Measurements from ENCODE around the gene SLC39A12. TPM values are rescaled to one million over a fixed set of nuclear protein-coding genes. Genes with fewer than 3 reads are reported as not detected.

SLC39A12 gene
- total RNA-seq, 8 experiments from 2014 or later = 0.10 to 2.1 (median 0.11) TPM; not detected in 5

GRCh38 chr10:18010050-18010449 is 58.3 kb downstream of the SLC39A12 start:
- WGBS, 10 experiments = 0 to 100% (median 55%) methylated on average over 2 of the region's 2 CpGs; no CpG with 5 or more reads in 2 of the 10 experiments
- Histone ChIP-seq H3K4me1 (replicated peaks in 1 of 2) (peaks cover 8 to 15% of the 10 kb centered on the region in 2 donors), H3K4me3 (no peak overlapping the region), H3K27ac (no peak overlapping the region)
- in situ Hi-C loops (cut with MboI; ENCODE audit: low pct_unique_long_range_greater_than_20kb in 2 of 9, low sequenced_read_pairs in 9 of 9, unreplicated experiment in 9 of 9) = no loop called here
- no peak for ATAC-seq (replicated peaks in 6 of 8)

- ATAC-seq (replicated peaks in 6 of 8) = no peak
These were observed 68.8 kb downstream of the SLC39A12 start for GRCh38 chr10:18020523-18020922.

GRCh38 chr10:18021725-18022480 is 70.2 kb downstream of the SLC39A12 start:
- no peaks in the 10 kb centered on the region for H3K4me1 ChIP-seq (replicated peaks in 1 of 2)
- in situ Hi-C loops (cut with MboI; ENCODE audit: low pct_unique_long_range_greater_than_20kb in 2 of 9, low sequenced_read_pairs in 9 of 9, unreplicated experiment in 9 of 9) = no loop called here
- H3K4me3 ChIP-seq = no peak overlapping the region
- ATAC-seq (replicated peaks in 6 of 8) = no peak
- H3K27ac ChIP-seq = no peak overlapping the region
- WGBS, 10 experiments = 0 to 70% (median 32%) methylated on average over 1 to 2 of the region's 2 CpGs

More at GRCh38 chr10:18020523-18020922, 68.8 kb downstream of the SLC39A12 start:
- no peak overlapping the region for H3K4me3 ChIP-seq
- H3K27ac ChIP-seq = no peak overlapping the region
- in situ Hi-C loops (cut with MboI; ENCODE audit: low pct_unique_long_range_greater_than_20kb in 2 of 9, low sequenced_read_pairs in 9 of 9, unreplicated experiment in 9 of 9) = no loop called here
- 0 to 100% (median 75%) methylated on average over 1 of the region's 1 CpG; no CpG with 5 or more reads in 2 of the 10 experiments for WGBS, 10 experiments
- H3K4me1 ChIP-seq (replicated peaks in 1 of 2) = no peaks in the 10 kb centered on the region

GRCh38 chr10:18043148-18044006 is 91.7 kb downstream of the SLC39A12 start:
- no peak for ATAC-seq (replicated peaks in 6 of 8)
- 43 to 100% (median 69%) methylated on average over 1 to 4 of the region's 4 CpGs for WGBS, 10 experiments
- Histone ChIP-seq H3K4me1 (replicated peaks in 1 of 2) (no peaks in the 10 kb centered on the region), H3K4me3 (no peak overlapping the region), H3K27ac (no peak overlapping the region)
- in situ Hi-C loops (cut with MboI; ENCODE audit: low pct_unique_long_range_greater_than_20kb in 2 of 9, low sequenced_read_pairs in 9 of 9, unreplicated experiment in 9 of 9) = no loop called here

GRCh38 chr10:18044976-18045720 is 93.4 kb downstream of the SLC39A12 start:
- WGBS, 10 experiments = 0 to 89% (median 86%) methylated on average over 1 to 8 of the region's 8 CpGs
- H3K27ac ChIP-seq = no peak overlapping the region
- no peaks in the 10 kb centered on the region for H3K4me1 ChIP-seq (replicated peaks in 1 of 2)
- no peak for ATAC-seq (replicated peaks in 6 of 8)
- in situ Hi-C loops (cut with MboI; ENCODE audit: low pct_unique_long_range_greater_than_20kb in 2 of 9, low sequenced_read_pairs in 9 of 9, unreplicated experiment in 9 of 9) = no loop called here
- H3K4me3 ChIP-seq = no peak overlapping the region

- Histone ChIP-seq H3K4me3 (no peak overlapping the region), H3K27ac (no peak overlapping the region), H3K4me1 (replicated peaks in 1 of 2) (peaks cover 0 to 6% of the 10 kb centered on the region in 2 donors)
- WGBS, 10 experiments = 0 to 100% (median 48%) methylated on average over 1 of the region's 1 CpG; no CpG with 5 or more reads in 4 of the 10 experiments
- ATAC-seq (replicated peaks in 6 of 8) = no peak
- in situ Hi-C loops (cut with MboI; ENCODE audit: low pct_unique_long_range_greater_than_20kb in 2 of 9, low sequenced_read_pairs in 9 of 9, unreplicated experiment in 9 of 9) = no loop called here
These were observed 104.9 kb downstream of the SLC39A12 start for GRCh38 chr10:18056583-18056982.

- Histone ChIP-seq H3K4me1 (replicated peaks in 1 of 2) (peaks cover 0 to 6% of the 10 kb centered on the region in 2 donors), H3K4me3 (no peak overlapping the region), H3K27ac (peak overlapping the region in 1 of 2 donors; percentile 36)
- ATAC-seq (replicated peaks in 6 of 8) = peak in 1 of 8 experiments; percentile 21
- in situ Hi-C loops (cut with MboI; ENCODE audit: low pct_unique_long_range_greater_than_20kb in 2 of 9, low sequenced_read_pairs in 9 of 9, unreplicated experiment in 9 of 9) = no loop called here
- 24 to 100% (median 80%) methylated on average over 3 to 19 of the region's 19 CpGs for WGBS, 10 experiments
These were observed 108.3 kb downstream of the SLC39A12 start for GRCh38 chr10:18059826-18060559.

- Histone ChIP-seq H3K4me1 (replicated peaks in 1 of 2) (no peaks in the 10 kb centered on the region), H3K27ac (no peak overlapping the region), H3K4me3 (no peak overlapping the region)
- in situ Hi-C loops (cut with MboI; ENCODE audit: low pct_unique_long_range_greater_than_20kb in 2 of 9, low sequenced_read_pairs in 9 of 9, unreplicated experiment in 9 of 9) = no loop called here
- WGBS, 10 experiments = 73 to 93% (median 85%) methylated on average over 1 to 4 of the region's 4 CpGs; no CpG with 5 or more reads in 2 of the 10 experiments
- ATAC-seq (replicated peaks in 6 of 8) = no peak
These were observed 115.2 kb downstream of the SLC39A12 start for GRCh38 chr10:18066947-18067346.

- ATAC-seq (replicated peaks in 6 of 8) = no peak
- 10 to 98% (median 51%) methylated on average over 2 to 4 of the region's 4 CpGs; no CpG with 5 or more reads in 3 of the 10 experiments for WGBS, 10 experiments
- H3K4me1 ChIP-seq (replicated peaks in 1 of 2) = no peaks in the 10 kb centered on the region
- in situ Hi-C loops (cut with MboI; ENCODE audit: low pct_unique_long_range_greater_than_20kb in 2 of 9, low sequenced_read_pairs in 9 of 9, unreplicated experiment in 9 of 9) = no loop called here
- H3K4me3 ChIP-seq = no peak overlapping the region
- H3K27ac ChIP-seq = no peak overlapping the region
These were observed 116.7 kb downstream of the SLC39A12 start for GRCh38 chr10:18068401-18068800.

- WGBS, 10 experiments = 49 to 100% (median 82%) methylated on average over 1 to 2 of the region's 2 CpGs
- Histone ChIP-seq H3K4me3 (no peak overlapping the region), H3K27ac (no peak overlapping the region), H3K4me1 (replicated peaks in 1 of 2) (no peaks in the 10 kb centered on the region)
- ATAC-seq (replicated peaks in 6 of 8) = no peak
- in situ Hi-C loops (cut with MboI; ENCODE audit: low pct_unique_long_range_greater_than_20kb in 2 of 9, low sequenced_read_pairs in 9 of 9, unreplicated experiment in 9 of 9) = no loop called here
These were observed 119.9 kb downstream of the SLC39A12 start for GRCh38 chr10:18071591-18071990.

GRCh38 chr10:18073314-18073713 is 121.6 kb downstream of the SLC39A12 start:
- no peak overlapping the region for H3K4me3 ChIP-seq
- H3K27ac ChIP-seq = no peak overlapping the region
- WGBS, 10 experiments = 38 to 100% (median 83%) methylated on average over 1 to 3 of the region's 3 CpGs; no CpG with 5 or more reads in 2 of the 10 experiments
- in situ Hi-C loops (cut with MboI; ENCODE audit: low pct_unique_long_range_greater_than_20kb in 2 of 9, low sequenced_read_pairs in 9 of 9, unreplicated experiment in 9 of 9) = no loop called here
- no peaks in the 10 kb centered on the region for H3K4me1 ChIP-seq (replicated peaks in 1 of 2)
- ATAC-seq (replicated peaks in 6 of 8) = no peak

GRCh38 chr10:18075881-18076280 is 124.2 kb downstream of the SLC39A12 start:
- ATAC-seq (replicated peaks in 6 of 8) = no peak

More at GRCh38 chr10:18075881-18076280, 124.2 kb downstream of the SLC39A12 start:
- Histone ChIP-seq H3K4me3 (no peak overlapping the region), H3K4me1 (replicated peaks in 1 of 2) (peaks cover 0 to 2% of the 10 kb centered on the region in 2 donors), H3K27ac (no peak overlapping the region)
- in situ Hi-C loops (cut with MboI; ENCODE audit: low pct_unique_long_range_greater_than_20kb in 2 of 9, low sequenced_read_pairs in 9 of 9, unreplicated experiment in 9 of 9) = no loop called here
- 20 to 100% (median 57%) methylated on average over 1 to 3 of the region's 3 CpGs; no CpG with 5 or more reads in 1 of the 10 experiments for WGBS, 10 experiments

Data from motor neuron (in vitro differentiated cells).